Measurements from ENCODE around the gene P3H4.

- TF ChIP-seq TAF1 (IDR thresholded peaks at IDR 0.05; ENCODE audit: borderline replicate concordance, low read depth, low read length) (no peak), POLR2A (IDR thresholded peaks at IDR 0.05; ENCODE audit: low read depth, low read length) (no peak)
Observed at GRCh38 chr17:41786227-41787020, 25.3 kb downstream of the P3H4 start, which contains the start of gene JUP.

Measured in GM12892 (cell line).